ENCODE data around the gene SORBS1.

- TF ChIP-seq CTCF (IDR thresholded peaks at IDR 0.05; ENCODE audit: insufficient read depth, low read length) (no peak), REST (IDR thresholded peaks at IDR 0.05; ENCODE audit: insufficient replicate concordance, low read depth) (no peak)
Observed at GRCh38 chr10:95532536-95532935, 28.6 kb downstream of the SORBS1 start.
